Activated CD4-positive, CD25-positive, alpha-beta regulatory T cell (primary cell): ENCODE data around the gene HOXA11.

Experiments used
- DNase-seq, 4 experiments: peaks; one replicate each; lab custom pipeline; 2025; lab: John Stamatoyannopoulos, UW

The HOXA11 gene

GRCh38 chr7:27158436-27159265, 26.4 kb downstream of the HOXA11 start:
- no peak for DNase-seq

DNA sequence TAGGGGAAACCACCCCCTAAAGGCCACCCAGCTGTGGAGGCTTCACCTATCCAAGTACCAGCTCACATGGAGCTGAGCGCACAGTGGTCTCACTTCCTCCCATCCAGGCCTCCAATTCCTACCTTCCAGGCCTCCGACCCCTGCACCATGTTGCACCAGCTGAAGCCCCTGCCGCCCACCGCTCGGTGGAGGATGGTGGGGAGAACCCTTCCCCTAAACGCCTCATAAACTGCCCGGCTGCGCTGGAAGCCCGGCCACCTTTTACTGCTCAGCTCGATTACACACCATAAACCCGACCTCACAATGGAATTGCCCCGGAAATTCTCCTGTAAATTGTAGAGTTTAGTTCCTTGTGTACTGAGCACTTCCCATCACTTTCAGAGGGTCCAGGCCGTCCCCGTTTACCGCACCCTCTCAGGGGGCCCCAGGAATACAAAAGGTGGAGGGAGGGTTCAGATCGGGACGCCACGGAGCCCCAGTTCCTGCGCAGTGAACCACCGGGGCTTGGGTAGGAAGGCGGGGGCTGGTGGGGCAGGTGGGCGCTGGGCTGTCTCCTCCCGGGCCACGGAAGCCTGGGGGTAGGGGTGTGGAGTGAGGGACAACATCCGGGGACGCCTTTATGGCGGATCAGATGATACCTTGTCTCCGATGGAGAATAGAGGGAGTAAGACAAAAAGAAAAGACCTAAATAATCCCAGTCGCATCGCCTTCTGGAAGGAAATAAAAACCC, 27.2 kb downstream of the HOXA11 start:
- DNase-seq: no peak

DNA sequence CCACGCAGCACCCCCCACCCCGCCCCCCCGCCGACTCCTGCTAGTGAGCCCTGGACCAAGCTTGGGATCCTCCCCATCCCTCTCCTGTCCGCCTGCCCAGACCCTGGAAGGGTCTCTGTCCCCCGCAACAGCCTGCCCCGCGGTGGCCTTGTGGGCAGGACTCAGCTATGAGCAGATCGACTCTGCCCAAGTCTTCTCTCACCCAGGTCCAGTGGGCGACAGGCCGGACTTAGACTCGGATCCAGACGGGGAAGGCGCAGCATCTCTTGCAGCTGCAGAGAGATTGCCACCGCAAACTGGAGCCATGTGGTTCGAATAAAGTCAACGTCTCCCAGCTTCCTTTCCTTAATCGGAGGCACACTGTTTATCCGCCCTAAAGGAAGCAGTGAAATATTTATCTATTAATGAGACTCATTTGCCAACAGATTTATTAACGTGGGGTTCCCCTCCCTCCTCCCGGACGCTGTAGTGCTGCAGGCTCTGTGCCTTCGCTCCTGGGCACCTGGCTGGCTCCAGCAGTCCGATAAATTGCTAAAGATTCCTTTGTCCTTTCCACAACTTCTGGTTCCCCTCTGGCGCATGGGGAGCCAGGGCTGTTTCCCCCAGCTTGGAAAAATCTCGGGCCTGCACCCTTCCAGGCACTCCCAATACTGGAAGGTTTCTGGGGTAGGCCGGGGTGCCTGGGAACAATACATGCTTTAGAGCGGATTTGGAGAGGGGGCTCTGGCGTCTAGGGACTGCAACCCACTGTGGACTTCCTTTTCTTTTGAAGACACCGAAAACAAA, 27.9 kb downstream of the HOXA11 start:
- DNase-seq: no peak

- no peak for DNase-seq
Measured at GRCh38 chr7:27156508-27156898, 28.5 kb downstream of the HOXA11 start, which contains the start of gene HOXA7. HOXA7 (minus strand) TSS chr7:27156675; CDS start chr7:27156545, 130 bp downstream.

DNA sequence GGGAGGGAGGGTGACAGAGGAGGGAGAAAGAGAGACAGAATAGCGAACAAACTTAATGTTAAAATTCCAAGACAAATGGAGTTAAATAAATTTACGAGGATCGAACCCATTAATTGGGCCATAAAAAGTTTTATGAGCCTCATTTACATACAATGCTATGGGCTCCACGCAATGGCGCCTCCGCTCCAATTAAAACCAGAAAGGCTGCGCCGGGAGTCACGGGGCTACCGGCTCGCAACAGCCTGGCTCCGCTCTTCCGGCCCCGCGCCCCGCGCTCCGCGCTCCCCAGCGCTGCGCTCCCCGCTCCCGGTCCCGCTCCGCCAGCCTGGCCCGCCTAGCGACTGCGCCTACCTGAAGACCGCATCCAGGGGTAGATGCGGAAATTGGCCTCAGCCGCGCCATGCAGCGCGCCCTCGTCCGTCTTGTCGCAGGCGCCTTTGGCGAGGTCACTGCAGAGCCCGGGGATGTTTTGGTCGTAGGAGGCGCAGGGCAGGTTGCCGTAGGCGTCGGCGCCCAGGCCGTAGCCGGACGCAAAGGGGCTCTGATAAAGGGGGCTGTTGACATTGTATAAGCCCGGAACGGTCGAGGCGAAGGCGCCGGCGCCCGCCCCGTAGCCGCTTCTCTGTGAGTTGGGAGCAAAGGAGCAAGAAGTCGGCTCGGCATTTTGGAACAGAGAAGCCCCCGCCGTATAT, 29.1 kb downstream of the HOXA11 start:
- no peak for DNase-seq

GRCh38 chr7:27154901-27155815, 29.9 kb downstream of the HOXA11 start:
- DNase-seq: no peak

DNA sequence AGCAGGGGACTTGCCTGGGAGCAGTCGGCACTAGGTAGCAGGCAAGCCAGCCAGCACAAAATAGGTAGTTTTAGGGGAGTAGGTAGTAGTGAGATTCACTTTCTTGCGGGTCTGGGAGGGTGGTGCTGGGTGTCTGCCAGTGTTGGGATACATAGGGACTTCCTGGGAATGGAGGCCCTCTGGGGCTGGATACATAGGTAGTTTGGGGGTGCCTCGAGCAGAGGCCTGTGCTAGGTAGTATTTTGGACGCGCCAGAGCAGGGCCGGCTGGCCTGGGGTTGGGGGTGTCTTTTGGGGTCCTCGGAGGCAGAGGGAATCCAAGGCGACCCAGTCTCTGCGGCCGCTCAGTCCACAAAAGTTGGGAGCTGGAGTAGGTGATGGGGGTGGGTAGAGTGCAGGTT, 30.7 kb downstream of the HOXA11 start:
- no peak for DNase-seq

DNA sequence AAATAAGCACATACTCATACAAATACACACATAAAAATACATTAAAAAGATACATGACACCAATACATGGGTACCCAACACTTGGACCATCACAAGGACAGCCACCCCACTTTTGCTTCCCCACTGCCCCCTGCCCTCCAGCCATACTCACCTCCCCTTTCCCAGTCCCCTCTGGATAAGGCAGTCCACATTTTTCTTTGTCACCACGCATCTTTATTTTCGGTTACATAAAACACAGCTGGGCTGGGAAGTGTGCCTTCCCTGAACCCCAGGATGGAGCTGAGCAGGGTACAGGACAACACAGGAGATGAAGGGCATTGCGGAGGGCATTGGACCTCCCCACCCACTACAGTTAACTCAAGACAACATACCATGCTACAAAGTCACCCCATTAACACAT, 31.5 kb downstream of the HOXA11 start:
- no peak for DNase-seq

DNA sequence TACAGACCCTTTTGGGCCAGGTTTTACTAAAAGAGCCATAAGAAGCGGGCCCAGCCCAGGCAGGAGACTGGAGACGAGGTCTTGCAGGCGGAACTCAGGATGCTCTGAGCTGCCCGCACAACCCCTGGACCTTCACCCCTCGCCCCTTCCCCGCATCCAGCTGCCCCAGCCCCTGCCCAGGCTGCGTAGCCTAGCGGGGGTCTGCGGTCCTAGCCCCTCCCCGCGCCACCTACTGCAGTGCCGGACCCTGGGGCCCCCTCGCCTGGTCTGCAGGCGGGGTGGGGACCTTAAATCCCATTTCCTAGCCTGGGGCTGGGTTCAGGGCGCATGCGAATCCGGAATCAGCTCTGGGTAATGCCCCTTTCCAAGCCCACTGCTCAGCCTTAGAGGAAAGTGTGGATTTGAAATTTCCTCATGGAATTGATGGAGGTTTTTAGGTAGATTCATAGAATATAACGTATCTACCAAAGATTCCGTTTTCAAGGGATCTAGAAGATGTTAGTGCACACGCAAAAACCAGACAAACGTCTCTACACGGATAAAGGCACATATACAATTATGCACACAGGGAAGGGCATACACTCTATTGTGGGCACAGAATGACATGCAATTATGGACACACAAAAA, 32.1 kb downstream of the HOXA11 start:
- DNase-seq: no peak

DNA sequence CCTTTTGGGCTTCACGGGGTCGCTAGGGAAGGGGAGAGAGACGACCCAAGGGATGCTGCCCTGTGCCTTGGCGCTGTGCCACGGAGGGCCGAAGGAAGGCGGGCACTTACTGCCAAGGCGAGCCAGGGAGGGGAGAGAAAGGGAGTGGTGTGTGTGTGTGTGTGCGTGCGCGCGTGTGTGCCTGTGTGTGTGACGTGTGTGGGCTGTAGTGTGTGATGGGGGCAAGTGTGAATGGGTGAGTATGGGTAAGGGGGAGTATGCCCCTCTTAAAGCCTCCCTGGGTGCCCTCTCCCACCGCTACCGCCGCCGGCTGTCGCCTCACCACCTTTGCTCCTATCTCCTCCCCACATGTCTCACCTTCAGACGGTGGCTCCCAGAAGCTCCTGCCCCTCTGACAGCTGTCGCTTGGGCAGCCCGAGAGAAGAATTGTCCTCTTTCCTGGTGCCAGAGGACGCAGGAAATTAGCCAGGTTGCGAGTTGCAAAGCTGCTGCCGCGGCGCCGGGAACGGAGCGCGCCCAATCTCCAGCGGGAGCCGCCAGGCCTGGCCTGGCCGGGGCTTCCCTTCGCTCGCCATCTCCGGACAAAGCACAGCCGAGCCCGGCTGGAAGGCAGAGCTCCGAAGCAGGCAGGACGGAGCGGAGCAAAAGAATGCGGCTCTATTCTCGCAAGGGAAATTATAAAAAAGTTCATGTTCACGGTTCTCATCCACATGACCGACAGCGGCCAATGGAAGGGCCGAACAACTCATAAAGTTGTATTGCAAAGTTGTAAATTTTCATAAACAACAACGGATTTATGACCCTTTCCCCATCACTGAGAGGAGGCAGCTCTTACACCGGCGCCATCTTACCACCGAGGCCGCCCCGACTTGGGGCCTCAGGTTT, 32.9 kb downstream of the HOXA11 start, which contains the start of gene HOXA3:
HOXA3 (minus strand) TSS at position 653 of the 885 bp plus-strand sequence. CDS start 41,943 bp downstream, outside the sequence.
- no peak for DNase-seq

GRCh38 chr7:27151341-27151930, 33.6 kb downstream of the HOXA11 start:
- DNase-seq: no peak

- peak in 3 of 4 experiments; percentile 28 to 45 (median 37) for DNase-seq
Measured at GRCh38 chr7:27150568-27151340, 34.3 kb downstream of the HOXA11 start.

DNA sequence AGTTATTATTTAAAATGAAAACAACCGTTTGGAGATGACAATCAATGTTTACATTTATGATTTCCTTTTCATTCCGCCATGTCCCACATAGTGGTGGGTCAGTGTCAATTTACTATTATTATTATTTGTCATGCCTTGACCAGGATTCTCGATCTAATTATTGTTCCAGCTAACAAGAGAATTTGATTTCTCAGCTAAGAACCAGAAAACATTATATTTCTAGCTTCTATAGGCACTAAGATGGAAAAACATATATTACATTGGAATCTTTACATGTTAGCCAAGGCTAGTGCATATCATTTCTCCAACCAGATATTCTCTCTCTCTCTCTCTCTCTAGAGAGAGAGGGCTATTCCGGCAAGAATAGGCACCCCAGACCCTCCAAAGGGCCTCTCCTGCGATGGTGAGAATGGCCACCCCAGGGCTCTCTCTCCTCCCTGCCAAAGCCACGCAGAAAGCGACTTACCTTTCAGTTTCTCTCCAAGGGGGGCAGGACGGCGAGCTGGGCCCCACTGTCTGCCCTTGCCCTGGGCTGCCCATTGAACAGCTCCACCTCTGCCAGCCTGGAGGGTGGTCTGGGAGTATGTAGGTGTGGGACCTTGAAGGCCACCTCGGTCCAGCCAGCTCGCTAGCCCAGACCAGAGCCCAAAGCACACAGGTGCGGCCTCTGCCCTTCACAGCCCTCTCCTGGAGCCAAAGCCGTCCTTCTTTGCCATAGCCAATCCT, 35.0 kb downstream of the HOXA11 start:
- DNase-seq: no peak

DNA sequence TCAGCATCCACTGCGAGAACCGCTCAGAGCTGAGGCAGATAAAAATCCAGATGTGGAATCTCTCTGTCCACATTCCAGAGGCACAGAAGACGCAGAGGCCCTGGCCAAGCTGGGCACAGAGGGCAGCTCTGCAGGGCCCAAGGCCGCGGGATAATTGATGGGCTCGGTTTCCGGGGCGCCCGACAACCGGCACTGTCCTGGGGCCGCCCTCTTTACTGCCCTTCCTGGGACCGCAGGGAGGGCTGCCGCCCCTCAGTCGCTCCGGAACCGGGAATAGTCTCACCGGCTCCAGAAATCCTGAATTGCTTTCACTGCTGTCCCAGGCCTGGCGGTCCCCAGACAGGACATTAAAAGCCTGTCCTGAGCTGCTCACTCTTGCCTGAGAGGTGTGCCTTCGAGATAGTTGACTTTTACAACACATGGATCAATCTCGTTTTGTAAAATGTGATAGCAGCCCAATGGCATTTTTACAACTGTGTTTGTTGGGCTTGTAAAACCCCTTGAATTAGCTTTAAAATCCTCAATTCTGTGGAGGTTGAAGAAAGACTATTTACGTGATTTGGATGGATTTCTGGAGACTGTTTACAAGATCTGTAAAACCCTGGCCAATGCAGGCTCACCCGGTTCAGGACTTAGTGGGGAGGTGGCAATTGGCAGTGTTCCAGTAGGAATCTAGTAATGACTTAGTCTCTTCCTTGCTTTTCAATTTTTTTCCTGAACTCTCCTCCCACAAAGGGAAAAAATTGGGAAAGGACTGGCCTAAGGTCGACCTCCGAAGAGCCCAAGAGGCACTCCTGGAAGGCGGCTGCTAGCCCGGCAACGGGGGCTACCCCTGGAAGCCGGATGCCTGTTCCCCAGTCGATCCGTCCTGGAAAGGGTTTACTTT, 36.0 kb downstream of the HOXA11 start:
- DNase-seq: no peak

- DNase-seq: no peak
Measured at GRCh38 chr7:27148031-27148755, 36.8 kb downstream of the HOXA11 start.
